ENCODE measurements around the gene DUSP22.
"Not testable (repeated sequence)": the region's sequence is repeated elsewhere in the genome, so short reads cannot be mapped to it uniquely, and the experiment has no call there.

The DUSP22 gene

DNA sequence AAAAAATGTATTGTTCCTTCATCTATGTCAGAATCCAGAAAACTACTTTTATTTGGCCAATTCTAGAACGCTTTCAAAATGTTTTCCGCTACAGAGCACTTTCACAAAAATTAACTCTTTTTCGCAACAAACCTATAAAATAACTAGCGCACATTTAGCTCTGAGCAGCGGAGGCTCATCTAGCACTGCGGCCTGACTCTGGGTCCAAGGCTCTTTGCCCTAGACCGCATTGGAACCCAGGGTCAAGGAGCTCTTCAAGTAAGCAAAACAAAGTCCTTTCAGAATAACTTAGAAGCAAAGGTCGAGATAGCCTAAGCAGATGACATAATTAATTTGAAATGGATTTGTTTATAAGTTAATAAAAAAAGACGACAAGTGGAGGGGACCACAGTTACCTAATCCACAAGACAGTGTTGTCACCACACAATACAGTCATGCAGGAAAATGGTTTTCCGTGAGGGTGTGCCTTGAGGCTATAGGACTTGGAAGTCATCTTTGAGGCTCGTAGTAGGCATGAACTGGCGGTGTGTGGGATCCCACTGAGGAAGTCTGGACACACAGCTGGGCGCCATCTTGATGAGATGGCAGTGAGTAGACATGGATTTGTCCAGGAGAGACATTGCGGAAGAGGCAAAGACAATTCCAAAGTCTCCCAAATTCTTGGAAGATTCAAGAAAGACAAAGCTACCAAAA lies 70.1 kb downstream of the DUSP22 start:
- DNase-seq (ENCODE audit: low read depth in 1 of 2, low spot score in 1 of 2): no peak

DNA sequence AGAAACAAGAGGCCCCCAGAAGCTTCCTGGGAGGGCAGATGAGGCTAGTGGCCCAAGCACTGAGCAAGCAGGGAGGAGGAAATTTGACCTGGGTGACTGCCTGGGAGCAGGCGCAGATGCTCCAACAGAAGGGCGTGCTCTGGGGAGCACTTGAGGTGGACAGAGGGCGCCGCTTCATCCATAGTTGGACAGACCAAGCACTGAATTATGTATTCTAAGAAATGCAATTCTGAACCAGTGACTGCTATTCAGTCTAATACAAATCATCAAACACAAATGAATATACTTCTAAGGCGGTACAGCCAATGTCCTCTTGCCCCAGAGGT lies 70.6 kb downstream of the DUSP22 start:
- no peak for DNase-seq (ENCODE audit: low read depth in 1 of 2, low spot score in 1 of 2)

DNA sequence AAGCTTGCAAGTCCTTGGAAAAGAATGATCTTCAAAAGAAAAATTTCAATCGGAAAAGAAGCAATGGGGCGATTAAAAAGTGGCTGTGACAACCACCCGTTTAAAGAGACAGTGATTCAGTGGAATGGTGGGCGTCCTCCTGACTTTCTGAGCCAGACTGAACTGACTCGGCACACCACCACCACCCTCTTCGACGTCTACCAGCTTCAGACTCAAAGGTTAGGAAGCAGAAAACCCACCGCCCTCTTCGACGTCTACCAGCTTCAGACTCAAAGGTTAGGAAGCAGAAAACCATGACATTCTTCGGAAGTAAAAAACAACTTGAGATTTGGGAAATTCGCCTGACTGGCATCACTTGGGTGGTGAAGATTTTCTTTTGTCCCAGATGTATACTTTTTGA lies 71.0 kb downstream of the DUSP22 start:
- no peak for DNase-seq (ENCODE audit: low read depth in 1 of 2, low spot score in 1 of 2)

DNA sequence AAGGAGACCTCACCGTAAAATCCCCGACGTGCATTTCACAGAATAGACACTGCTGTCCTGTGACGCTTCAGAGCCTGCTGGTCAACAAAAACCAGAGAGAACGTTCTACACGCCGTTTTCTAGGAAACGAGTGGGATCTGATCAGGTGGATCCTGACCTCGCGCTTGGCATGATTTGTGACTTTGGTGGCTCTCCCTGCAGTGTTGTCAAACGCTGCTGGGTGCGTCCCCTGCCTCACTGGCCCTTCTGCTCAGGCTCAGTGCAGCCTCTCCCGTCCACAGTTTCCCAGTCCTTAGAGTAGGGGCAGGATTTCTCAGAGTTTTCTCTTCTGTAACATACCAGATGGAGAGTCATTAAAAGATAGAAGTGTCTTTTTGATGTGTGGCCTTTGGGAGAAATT lies 71.6 kb downstream of the DUSP22 start:
- DNase-seq (ENCODE audit: low read depth in 1 of 2, low spot score in 1 of 2): no peak

DNA sequence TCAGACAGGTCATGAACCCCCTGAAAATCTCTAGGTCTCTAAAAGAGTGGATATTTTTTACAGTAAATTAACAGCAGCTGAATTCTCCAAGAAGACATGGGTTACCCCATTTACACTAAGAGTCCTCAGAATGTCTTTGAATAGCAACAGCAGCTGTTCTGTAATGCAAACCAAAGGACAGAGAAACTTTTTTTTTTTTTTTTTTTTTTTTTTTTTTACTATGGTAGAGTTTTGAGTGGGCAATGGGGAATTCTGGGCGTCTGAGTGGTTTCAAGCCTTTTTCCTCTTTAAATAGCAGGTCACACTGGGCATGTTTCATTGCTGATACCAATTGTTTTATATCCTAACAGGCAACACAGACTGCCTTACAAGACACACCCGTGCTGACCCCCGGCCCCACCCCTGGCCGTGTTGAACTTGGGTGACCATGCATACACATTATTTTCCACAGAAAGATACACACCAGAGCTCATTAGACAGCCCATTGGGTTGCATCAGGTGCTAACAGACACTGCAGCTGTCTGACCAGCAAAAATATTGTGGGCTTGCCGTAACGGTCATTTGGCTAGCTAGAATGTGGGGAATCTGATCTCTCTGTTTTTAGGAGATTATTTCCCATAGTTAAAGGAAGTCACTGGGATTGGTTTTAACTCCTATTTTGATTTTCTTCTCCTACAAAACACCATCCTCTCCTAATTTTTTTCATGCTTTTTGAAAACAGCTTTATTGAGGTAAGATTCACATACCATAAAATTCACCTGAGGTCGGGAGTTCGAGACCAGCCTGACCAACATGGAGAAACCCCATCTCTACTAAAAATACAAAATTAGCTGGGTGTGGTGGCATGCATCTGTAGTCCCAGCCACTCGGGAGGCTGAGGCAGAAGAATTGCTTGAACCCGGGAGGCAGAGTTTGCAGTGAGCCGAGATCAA lies 72.6 kb downstream of the DUSP22 start:
- DNase-seq (ENCODE audit: low read depth in 1 of 2, low spot score in 1 of 2): no peak

DNA sequence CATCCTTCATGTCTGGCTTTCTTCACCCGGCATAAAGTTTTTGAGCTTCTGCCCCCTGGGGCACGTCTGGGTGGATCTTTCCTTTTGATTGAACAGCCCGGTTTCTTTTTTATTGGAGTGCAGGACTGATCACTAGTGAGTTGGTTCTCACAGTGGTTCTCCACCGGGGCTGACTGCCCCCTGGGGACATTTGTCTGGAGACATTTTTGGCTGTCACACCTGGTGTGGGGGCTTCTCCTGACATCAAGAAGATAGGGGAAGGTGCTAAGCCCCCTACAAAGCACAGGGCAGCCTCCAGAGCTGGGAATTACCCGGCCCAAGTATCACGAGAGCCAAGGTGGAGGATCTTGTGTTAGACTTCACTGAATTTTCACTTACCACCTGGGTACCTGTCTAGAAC lies 73.5 kb downstream of the DUSP22 start:
- DNase-seq (ENCODE audit: low read depth in 1 of 2, low spot score in 1 of 2): no peak

DNA sequence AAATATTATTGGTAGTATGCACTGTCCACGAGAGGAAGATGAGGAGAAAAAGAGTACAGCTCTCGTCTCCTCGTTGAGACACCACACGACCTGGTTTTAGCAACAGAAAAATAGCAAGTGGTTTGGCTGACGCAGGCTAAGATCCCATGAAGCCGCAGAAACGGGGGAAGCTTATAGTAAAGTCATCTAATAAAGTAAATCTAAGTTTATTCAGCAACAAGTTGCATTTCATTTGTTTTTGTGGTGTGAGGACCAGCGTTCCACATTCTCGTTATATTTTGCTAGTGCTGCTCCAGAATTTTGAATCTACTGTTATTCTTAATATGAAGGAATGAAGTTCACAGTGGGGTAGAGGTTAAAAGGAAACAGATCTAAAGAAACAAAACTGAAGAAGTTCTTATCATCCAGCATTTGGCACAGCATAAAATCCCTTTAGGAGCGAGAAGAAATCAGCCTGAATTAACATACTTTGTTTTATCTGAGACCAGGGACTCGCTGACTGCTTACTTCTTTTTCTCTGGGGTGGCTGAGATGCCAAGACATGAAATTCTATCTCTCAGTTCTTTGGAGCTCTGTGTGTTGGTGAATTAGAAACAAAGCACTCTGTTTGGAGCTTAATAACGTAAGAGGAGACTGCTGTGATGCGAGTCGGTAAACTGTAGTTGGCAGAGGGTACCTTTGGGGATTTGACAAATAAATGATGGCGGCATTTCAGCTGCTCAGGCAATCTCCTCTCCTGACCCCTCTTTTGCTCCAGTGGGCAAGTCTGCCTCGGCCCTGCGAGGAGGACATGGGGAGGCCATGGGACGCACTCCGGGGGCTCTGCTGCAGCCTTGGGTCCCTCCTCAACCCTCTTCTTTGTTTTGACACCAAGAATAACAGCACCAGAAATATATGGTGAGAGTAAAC lies 74.4 kb downstream of the DUSP22 start:
- no peak for DNase-seq (ENCODE audit: low read depth in 1 of 2, low spot score in 1 of 2)

DNA sequence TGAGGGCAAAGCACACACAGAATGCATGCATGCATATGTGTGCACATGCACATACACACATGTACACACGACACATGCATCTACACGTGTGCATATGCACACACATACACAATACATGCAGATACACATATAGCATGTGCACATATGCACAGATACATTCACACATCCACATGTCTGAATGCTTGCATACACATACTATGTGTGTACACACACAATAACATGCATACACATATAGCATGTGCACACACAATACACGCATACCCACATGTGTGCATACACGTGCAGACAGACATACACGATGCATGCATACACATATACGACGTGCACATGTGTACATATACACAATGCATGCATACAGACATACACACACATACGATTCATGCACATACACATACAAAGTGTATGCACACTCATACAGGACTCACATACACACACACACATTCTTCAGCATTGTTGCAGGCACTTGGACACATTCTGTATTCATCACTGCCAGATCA lies 75.1 kb downstream of the DUSP22 start:
- no peak for DNase-seq (ENCODE audit: low read depth in 1 of 2, low spot score in 1 of 2)

DNA sequence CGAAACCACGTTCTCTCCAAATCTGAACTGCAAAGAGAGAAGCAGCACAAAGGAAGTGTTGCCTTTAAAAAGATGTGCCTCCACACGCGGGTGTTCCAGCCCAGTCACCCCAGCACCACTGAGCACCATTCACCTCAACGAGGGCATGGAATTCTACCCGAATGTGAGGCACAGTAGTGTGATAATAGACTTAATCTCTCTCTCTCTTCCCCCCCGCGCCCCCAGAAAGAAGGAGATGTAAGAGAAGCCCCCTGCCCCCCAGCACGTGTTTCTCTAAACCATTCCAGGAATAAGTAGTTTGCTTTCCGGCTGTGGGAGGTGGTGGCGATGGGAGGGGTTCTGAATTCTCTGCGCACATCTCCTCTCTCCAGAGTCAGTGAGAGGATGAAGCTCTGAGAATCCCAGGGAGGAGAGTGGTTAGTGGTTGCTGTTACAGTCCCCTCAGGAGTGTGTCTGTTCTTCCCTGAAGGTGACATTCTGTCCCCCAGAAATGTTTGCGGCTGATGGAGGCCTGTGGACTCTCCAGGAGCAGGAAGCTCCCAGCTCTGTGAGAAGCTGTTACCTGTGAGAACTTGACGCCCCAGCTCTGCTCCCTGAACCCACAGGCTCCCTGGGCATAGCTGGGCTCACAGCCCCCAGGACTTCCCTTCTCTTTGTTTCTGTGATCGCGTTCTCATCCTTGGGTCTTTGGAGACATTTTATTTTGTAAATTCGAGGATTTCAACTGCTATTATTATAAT lies 75.8 kb downstream of the DUSP22 start:
- DNase-seq (ENCODE audit: low read depth in 1 of 2, low spot score in 1 of 2): no peak

DNA sequence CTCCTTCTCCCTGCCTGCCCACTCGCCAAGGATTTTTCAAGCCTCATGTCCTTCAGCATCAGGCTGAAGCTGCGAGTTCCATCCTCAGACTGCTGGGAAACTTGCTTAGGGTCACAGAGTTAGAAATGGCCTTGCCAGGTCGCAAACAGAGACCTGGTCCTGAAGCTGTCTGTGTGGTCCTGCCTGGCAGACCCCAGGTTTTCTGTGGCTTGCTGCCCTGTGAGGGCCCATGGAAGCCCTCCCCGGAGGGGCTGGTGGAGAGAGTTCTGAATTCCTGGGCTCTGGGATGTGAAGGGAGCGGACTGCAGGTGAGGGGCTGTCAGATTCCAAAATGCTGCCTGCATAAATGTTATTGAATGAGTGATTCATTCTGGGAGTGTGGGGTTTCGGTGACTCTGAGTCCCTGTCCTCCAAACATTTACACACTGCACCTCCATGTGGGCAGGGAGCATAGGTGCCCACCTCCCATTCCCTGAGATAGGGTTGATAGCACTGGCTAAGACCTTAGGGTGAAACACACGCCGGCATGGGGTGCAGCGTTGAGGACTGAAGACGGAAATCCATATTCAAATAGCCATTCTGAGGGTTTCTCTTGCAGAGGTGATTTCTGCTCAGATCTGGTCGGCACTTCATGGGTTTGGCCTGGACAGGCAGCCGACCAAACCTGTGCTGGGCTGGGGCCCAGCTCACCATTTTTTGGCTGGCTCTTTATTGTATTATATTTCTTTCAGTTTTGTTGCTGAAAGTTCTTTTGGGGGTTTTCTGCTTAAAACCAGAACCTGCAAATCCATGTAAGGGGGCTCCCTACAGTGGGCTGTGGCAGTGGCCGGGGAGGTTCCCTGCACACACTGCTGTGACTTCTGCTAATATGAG lies 77.5 kb downstream of the DUSP22 start:
- DNase-seq (ENCODE audit: low read depth in 1 of 2, low spot score in 1 of 2): no peak

DNA sequence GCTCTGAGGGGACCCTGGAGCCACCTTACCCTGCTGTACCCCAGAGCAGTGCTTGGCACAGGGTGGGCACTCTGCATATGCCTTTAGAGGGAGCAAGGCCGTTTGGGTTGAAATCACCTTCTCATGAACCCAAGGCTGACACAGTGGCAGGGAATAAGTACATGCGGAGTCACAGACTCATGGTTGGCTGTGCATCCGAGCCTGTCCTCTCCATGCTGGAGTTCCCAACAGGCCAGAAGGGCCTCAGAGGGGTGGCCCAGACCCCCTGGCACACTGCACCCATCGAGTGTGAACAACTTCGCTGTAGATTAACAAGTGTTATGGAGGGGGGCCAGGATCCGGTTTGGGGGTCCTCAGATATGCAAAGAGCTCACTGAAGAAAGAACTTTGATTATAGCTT lies 78.3 kb downstream of the DUSP22 start:
- no peak for DNase-seq (ENCODE audit: low read depth in 1 of 2, low spot score in 1 of 2)

DNA sequence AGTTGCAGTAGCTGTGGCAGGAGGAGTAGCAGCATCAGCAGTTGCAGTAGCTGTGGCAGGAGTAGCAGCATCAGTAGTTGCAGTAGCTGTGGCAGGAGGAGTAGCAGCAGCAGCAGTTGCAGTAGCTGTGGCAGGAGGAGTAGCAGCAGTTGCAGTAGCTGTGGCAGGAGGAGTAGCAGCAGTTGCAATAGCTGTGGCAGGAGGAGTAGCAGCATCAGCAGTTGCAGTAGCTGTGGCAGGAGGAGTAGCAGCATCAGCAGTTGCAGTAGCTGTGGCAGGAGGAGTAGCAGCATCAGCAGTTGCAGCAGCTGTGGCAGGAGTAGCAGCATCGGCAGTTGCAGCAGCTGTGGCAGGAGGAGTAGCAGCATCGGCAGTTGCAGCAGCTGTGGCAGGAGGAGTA lies 79.6 kb downstream of the DUSP22 start:
- DNase-seq (ENCODE audit: low read depth in 1 of 2, low spot score in 1 of 2): not testable (repeated sequence)

DNA sequence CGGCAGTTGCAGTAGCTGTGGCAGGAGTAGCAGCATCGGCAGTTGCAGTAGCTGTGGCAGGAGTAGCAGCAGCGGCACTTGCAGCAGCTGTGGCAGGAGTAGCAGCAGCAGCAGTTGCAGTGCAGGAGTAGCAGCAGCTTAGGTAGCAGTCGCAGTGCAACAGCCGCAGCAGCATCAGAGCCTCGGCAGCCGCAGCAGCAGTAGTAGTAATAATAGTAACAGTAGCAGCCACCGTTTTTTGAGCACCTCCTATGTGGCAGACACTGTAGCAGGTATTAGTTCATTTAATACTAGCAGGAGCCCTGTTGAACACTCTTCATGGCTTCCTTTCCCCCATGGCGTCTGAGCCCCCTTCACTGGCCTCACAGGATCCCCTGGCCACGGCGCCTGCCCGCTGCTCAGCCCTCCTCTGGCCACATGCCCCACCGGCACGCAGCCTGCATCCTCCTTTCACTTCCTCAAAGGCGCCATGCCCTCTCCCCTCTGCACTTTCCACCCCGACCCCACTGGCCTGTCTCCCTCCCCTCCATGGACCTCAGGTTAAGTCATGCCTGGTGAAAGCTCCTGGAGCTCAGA lies 80.1 kb downstream of the DUSP22 start:
- no peak for DNase-seq (ENCODE audit: low read depth in 1 of 2, low spot score in 1 of 2)

DNA sequence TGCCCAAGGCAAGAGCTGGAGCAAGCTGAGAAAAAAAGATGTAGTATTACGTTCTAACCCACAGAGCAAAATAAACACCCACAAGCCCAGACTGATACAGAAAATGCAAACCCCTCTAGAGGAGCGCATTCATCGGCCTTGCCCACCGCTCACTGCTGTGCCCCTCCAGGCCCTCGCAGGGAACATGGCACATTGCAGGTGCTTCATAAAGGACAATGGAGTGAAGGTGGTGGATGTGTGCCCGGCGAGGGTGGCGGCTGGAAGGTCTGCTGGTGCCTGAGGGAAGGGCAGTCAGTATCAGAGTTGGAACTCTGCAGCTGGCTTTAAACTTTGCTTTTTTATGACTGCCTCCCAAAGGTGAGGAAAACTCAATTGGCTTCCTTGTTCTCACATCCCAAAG lies 80.7 kb downstream of the DUSP22 start:
- no peak for DNase-seq (ENCODE audit: low read depth in 1 of 2, low spot score in 1 of 2)

DNA sequence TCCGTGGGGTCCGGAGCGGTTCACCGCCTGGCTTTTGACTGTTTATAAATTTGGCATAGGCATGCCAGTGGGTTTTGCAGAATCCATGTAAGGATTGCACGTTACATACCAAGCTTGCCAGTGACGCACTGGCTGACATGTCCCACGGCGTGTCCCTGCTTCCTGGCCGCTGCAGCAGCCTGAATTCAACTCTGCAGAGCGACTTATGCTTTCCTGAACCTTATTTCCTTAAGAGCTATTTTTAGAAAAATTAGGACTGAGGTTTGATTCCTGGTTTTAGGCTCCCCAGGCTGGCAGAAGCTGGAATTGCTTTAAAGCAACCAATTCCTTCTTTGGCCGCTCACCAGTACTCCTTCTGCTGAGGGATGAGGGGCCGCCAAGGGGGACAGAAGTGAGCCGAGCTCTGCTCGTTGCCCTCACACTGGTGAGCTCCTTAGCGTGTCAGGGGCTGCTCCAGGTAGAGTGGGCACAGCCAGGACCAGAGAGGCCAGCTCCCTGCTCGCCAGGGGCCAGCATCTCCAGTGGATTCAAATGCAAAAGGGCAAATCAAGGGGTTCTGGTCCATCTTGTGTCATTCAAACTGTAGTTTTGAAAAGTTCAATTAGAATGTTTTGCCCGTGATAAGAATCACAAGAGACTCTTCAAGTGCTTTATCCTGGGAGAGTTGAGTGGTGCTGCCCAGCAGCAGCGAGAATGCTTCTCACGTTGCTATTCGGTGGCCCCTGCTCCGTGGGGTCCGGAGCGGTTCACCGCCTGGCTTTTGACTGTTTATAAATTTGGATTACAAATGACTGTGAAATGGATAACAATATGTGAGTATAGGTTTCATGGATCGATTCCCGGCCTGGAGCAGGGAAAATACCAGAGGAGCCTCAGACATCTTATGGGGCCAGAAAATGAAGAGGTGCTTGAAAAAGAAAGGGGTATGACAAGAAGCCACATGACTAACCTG lies 81.8 kb downstream of the DUSP22 start:
- DNase-seq (ENCODE audit: low read depth in 1 of 2, low spot score in 1 of 2): no peak

DNA sequence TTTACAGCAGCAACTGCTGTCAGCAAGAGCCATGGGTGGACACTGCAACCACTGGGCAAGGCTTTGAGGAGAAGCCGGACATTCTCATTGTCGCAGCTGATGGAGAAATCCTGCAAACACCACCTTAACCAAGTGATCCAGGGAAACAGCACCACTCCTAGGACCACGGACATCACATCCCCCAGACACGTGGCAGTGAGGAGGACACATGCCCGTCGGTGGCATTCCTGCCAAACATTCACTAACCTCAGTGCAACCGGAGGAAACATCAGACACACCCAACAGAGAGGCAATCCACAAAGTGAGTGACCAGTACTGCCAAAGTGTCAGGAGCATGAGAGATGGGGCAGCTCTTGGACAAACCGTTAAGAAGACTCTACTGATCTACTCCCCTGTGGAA lies 82.7 kb downstream of the DUSP22 start:
- DNase-seq (ENCODE audit: low read depth in 1 of 2, low spot score in 1 of 2): no peak

DNA sequence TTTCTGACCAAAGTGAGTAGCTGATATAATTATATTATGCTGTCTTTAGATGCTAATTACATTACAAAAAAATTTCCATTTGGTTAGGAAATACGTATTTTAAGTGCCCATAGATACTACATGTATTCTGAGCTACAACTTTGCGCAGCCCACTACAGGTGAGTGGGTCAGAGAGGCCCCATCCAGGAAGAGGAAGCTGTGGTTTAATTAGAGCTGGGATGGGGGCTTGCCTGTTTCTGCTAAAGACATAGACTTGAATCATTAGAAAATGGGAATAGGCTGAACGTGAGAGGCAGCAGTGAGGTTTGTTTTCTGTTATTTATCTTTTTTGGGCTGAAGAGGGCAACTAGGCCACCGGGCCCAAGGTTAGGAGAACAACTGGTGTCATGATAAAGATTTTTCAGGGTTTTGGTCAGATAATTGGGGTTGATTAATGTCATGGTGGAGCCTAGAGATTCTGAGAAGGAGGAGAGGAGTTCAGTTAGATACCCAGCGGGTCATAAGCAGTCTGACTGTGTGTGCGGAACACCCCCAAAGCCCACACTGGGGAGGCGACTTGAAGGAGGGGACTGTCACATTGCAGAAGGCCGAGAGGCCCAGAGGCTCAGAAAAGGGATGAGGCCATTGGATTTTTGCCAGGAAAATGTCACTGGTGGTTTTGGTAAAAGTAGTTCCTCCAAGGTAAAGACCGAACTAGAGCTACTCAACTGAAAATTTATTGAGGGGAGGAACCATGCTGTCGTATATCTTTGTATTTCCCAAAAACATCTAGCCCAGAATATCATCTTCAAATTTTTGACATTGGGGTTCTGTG lies 84.7 kb downstream of the DUSP22 start:
- no peak for DNase-seq (ENCODE audit: low read depth in 1 of 2, low spot score in 1 of 2)

DNA sequence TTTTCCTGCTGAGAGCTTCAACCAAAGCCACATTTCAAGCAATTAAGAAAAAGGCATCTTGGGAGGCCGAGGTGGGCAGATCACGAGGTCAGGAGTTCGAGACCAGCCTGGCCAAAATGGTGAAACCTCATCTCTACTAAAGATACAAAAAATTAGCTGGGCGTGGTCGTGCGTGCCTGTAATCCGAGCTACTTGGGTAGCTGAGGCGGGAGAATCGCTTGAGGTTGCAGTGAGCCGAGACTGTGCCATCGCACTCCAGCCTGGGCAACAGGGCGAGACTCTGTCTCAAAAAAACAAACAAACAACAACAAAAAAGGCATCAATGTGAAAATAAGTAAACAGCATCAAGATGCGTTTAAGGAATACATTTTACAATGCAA lies 85.3 kb downstream of the DUSP22 start:
- DNase-seq (ENCODE audit: low read depth in 1 of 2, low spot score in 1 of 2): not testable (repeated sequence)

All from activated CD4-positive, alpha-beta T cell treated with anti-CD3 and anti-CD28 coated beads, Interleukin-2, amount 50 U/mL, for 24 hours (primary cell).